ENCODE results near the gene LOXHD1. TPM values are rescaled to one million over a fixed set of nuclear protein-coding genes. Genes with fewer than 3 reads are reported as not detected.
A peak's percentile ranks its signal among the peaks of the same experiment; 100 is the strongest.

The LOXHD1 gene
- total RNA-seq, 3 donors from 2014 or later (not counting 1 experiment from before 2014, with no cell fraction given), result 0.11 to 0.48 (median 0.14) TPM

- H3K9me3 Mint-ChIP-seq, result no peaks in the 10 kb centered on the region
- H3K9me3 ChIP-seq (ENCODE audit: control insufficient read depth, insufficient read depth, low read length), result no peaks in the 10 kb centered on the region
- DNase-seq, result no peak
- H3K4me3 Mint-ChIP-seq, result no peak overlapping the region
- H3K4me1 Mint-ChIP-seq, result peaks cover 60 to 62% of the 10 kb centered on the region in 2 donors
- TF ChIP-seq CTCF (IDR thresholded peaks at IDR 0.05), result no peak
- H3K36me3 Mint-ChIP-seq, result no peaks in the 10 kb centered on the region
- no peaks in the 10 kb centered on the region for H3K27me3 ChIP-seq (ENCODE audit: control insufficient read depth, insufficient read depth, low read length)
- H3K27ac ChIP-seq (ENCODE audit: low read length), result no peak overlapping the region
- H3K27me3 Mint-ChIP-seq (ENCODE audit: low read depth in 2 of 2), result no peaks in the 10 kb centered on the region
- no peak overlapping the region for H3K27ac Mint-ChIP-seq
- no peak overlapping the region for H3K4me3 ChIP-seq (ENCODE audit: low read length)
- intact Hi-C loops (cut with micrococcal nuclease), result no loop called here
- H3K4me1 ChIP-seq (ENCODE audit: control insufficient read depth, insufficient read depth, low read length), result peaks cover 2% of the 10 kb centered on the region
- ATAC-seq, result no peak
- 94% methylated on average over 2 of the region's 3 CpGs for WGBS (ENCODE audit: insufficient coverage)
- H3K36me3 ChIP-seq (ENCODE audit: control insufficient read depth, insufficient read depth, low read length), result no peaks in the 10 kb centered on the region
Measured at GRCh38 chr18:46428368-46428767, 228.7 kb downstream of the LOXHD1 start.

GRCh38 chr18:46427216-46427995, 229.6 kb downstream of the LOXHD1 start:
- Histone ChIP-seq H3K27ac (ENCODE audit: low read length) (no peak overlapping the region), H3K4me3 (ENCODE audit: low read length) (no peak overlapping the region), H3K9me3 (ENCODE audit: control insufficient read depth, insufficient read depth, low read length) (no peaks in the 10 kb centered on the region), H3K4me1 (ENCODE audit: control insufficient read depth, insufficient read depth, low read length) (no peaks in the 10 kb centered on the region), H3K27me3 (ENCODE audit: control insufficient read depth, insufficient read depth, low read length) (no peaks in the 10 kb centered on the region), H3K36me3 (ENCODE audit: control insufficient read depth, insufficient read depth, low read length) (no peaks in the 10 kb centered on the region)
- Mint-ChIP-seq H3K9me3 (no peaks in the 10 kb centered on the region), H3K27me3 (ENCODE audit: low read depth in 2 of 2) (no peaks in the 10 kb centered on the region), H3K36me3 (no peaks in the 10 kb centered on the region), H3K4me1 (peaks cover 68 to 70% of the 10 kb centered on the region in 2 donors), H3K27ac (peak overlapping the region; percentile 25 to 67), H3K4me3 (no peak overlapping the region)
- ATAC-seq (no peak), DNase-seq (no peak)
- intact Hi-C loops (cut with micrococcal nuclease), result no loop called here
- 90% methylated on average over 16 of the region's 16 CpGs for WGBS (ENCODE audit: insufficient coverage)
- TF ChIP-seq CTCF (IDR thresholded peaks at IDR 0.05), result no peak

Other genes starting within 250 kb of the LOXHD1 start
- gene ST8SIA5, start 99.8 kb upstream of the LOXHD1 start, total RNA-seq, result under 1 TPM in 1 of 3 donors, not detected in 2; 0.23 TPM